PFSK-1 (cell line): ENCODE measurements around the gene IGFBP2.

ENCODE experiments used
- FOXP2 ChIP-seq: optimal IDR thresholded peaks from 2 replicates; pipeline ENCODE3; 2011; ENCODE audit warnings: borderline replicate concordance, control low read depth, inconsistent platforms; ENCODE audit not compliant: insufficient read depth; ENCODE audit errors: extremely low read length, extremely low read depth
- POLR2AphosphoS5 ChIP-seq: IDR thresholded peaks from 2 replicates; pipeline ENCODE4 v1.6.1; 2012; ENCODE audit warnings: low read depth, mild to moderate bottlenecking, control low read depth, low read length, moderate library complexity
- SIN3A ChIP-seq: IDR thresholded peaks from 2 replicates; pipeline ENCODE4 v1.6.1; 2012; ENCODE audit warnings: mild to moderate bottlenecking, low read length, moderate library complexity, borderline replicate concordance; ENCODE audit not compliant: insufficient read depth
- TAF1 ChIP-seq: IDR thresholded peaks from 2 replicates; pipeline ENCODE4 v1.6.1; 2012; ENCODE audit warnings: low read length, control low read depth, borderline replicate concordance; ENCODE audit not compliant: insufficient read depth
- TF ChIP-seq, protein P1 (sequence below), 2 experiments: IDR thresholded peaks; 2 replicates each; pipeline versions ENCODE4 v1.6.1 to v1.8.0; 2011 to 2012; ENCODE audit warnings: low read depth in 2 of 2, low read length in 2 of 2, control low read depth in 1 of 2, inconsistent platforms in 1 of 2, mild to moderate bottlenecking in 1 of 2, moderate library complexity in 1 of 2; ENCODE audit not compliant: insufficient read depth in 1 of 2

IGFBP2 gene

DNA sequence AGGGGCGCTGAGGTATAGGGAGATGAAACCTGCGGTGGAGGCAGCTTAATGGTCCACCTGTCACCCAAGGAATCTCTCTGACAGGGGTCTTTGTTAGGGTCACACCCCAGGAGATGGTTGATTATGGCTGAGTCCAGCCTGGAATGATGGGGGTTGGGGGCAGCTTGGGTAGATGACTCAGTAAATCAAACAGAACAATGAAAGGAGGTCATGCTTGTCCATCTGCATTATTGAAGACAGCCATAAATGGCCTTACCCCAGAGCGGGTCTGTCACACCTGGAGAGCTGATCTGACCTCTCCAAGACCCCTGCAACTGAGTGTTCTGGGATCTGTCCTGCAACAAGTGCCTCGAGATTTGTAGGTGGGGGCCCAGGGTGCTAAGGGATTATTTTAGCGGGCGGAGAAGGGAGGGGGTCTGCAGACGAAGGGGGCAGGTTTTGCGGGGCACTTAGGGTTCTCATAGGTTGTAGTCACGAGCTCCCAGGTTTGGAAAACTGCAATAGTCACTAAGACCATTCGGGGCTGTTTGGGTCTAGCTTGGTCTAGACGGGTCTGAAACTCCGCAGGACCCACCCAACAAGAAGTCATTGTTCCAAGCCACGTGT lies 771 bp upstream of the IGFBP2 start:
- TF ChIP-seq, protein P1, sequence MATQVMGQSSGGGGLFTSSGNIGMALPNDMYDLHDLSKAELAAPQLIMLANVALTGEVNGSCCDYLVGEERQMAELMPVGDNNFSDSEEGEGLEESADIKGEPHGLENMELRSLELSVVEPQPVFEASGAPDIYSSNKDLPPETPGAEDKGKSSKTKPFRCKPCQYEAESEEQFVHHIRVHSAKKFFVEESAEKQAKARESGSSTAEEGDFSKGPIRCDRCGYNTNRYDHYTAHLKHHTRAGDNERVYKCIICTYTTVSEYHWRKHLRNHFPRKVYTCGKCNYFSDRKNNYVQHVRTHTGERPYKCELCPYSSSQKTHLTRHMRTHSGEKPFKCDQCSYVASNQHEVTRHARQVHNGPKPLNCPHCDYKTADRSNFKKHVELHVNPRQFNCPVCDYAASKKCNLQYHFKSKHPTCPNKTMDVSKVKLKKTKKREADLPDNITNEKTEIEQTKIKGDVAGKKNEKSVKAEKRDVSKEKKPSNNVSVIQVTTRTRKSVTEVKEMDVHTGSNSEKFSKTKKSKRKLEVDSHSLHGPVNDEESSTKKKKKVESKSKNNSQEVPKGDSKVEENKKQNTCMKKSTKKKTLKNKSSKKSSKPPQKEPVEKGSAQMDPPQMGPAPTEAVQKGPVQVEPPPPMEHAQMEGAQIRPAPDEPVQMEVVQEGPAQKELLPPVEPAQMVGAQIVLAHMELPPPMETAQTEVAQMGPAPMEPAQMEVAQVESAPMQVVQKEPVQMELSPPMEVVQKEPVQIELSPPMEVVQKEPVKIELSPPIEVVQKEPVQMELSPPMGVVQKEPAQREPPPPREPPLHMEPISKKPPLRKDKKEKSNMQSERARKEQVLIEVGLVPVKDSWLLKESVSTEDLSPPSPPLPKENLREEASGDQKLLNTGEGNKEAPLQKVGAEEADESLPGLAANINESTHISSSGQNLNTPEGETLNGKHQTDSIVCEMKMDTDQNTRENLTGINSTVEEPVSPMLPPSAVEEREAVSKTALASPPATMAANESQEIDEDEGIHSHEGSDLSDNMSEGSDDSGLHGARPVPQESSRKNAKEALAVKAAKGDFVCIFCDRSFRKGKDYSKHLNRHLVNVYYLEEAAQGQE (IDR thresholded peaks at IDR 0.05; ENCODE audit: insufficient read depth in 1 of 2, low read depth in 2 of 2, low read length in 2 of 2) = no peak
- no peak for TF ChIP-seq FOXP2
- TF ChIP-seq POLR2AphosphoS5 = no peak
- no peak for TF ChIP-seq SIN3A
- no peak for TF ChIP-seq TAF1

DNA sequence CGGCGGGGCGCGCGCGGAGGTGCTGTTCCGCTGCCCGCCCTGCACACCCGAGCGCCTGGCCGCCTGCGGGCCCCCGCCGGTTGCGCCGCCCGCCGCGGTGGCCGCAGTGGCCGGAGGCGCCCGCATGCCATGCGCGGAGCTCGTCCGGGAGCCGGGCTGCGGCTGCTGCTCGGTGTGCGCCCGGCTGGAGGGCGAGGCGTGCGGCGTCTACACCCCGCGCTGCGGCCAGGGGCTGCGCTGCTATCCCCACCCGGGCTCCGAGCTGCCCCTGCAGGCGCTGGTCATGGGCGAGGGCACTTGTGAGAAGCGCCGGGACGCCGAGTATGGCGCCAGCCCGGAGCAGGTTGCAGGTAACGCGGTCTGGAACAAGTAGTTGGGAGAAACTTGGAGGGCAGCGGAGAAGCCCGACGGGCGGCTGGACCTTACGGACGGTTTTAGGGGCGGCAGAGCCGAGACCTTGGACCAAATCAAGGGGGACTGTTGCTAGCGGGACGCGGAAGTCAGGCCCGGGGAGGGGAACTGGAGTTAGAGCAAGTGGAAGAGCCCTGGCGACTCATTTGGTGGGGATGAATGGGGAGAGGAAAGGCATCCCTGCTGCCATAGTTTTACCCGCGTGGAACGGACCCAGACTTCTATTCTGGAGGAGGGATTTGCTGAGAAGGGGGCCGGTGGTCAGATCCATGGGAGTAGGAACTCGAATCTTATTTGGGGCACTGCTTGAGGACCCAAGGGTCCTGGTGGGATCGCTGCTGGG lies 573 bp downstream of the IGFBP2 start:
- TF ChIP-seq FOXP2 (no peak), TAF1 (no peak), SIN3A (no peak), POLR2AphosphoS5 (no peak)
- TF ChIP-seq, protein P1 (IDR thresholded peaks at IDR 0.05; ENCODE audit: insufficient read depth in 1 of 2, low read depth in 2 of 2, low read length in 2 of 2) = no peak

DNA sequence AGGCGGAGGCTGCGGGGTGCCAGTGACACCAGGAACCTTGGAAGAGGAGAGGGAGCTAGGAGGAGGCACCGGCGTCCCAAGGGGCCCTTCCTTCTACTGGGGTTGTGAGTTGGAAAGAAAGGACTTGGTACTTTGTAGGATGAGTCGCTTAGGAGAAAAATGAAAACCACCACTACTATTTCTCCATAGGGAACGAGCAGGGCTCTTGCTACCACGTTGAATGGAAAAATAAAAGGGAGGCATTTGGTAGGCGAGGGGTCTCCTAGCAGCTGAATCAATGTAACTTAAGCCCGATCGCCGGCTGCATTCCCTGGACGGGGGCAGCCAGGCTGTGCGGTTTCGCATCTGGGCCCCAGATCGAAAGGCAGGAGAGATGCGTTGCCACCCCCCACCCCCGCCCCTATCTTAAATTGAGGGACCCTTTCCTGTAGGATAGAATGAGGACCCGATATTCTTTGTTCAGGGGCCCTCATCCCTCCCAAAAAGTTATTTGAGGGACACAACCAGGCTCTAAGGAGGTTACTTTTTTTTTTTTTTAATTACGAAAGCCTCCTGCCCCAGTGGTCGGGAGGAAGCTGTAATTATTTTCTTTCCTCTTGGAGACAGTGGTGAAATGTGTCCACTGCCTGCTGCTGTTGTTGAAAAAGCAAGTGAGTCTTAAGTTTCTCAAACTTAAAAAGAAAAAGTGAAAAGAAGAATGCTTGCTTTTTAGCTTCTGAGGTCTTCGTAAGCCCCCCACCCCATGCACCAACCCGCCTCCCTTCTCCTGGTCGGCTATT lies 1.3 kb downstream of the IGFBP2 start:
- TF ChIP-seq POLR2AphosphoS5 (no peak), FOXP2 (no peak)

DNA sequence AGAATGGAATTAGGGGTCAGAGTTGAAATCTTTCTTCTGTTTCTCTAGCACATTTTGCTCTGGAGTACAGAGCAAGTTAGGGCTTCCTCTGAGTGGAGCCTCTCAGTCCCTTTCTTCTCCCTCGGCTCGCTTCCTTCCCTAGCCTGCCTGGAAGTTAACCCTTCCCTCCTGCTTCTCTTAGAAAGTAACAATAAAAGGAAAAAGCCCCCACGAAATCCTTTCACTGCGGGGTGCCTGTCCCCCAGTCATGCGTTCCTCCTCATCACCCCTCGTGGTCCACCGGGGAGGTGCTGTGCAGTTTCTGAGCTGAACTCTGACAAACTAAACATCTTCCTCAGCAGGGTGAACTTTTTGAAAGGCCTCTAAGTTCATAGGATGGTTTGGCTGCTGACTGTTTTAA lies 2.0 kb downstream of the IGFBP2 start:
- TF ChIP-seq TAF1 = no peak
- TF ChIP-seq, protein P1 (IDR thresholded peaks at IDR 0.05; ENCODE audit: insufficient read depth in 1 of 2, low read depth in 2 of 2, low read length in 2 of 2) = no peak
- no peak for TF ChIP-seq POLR2AphosphoS5
- no peak for TF ChIP-seq FOXP2
- TF ChIP-seq SIN3A = no peak

DNA sequence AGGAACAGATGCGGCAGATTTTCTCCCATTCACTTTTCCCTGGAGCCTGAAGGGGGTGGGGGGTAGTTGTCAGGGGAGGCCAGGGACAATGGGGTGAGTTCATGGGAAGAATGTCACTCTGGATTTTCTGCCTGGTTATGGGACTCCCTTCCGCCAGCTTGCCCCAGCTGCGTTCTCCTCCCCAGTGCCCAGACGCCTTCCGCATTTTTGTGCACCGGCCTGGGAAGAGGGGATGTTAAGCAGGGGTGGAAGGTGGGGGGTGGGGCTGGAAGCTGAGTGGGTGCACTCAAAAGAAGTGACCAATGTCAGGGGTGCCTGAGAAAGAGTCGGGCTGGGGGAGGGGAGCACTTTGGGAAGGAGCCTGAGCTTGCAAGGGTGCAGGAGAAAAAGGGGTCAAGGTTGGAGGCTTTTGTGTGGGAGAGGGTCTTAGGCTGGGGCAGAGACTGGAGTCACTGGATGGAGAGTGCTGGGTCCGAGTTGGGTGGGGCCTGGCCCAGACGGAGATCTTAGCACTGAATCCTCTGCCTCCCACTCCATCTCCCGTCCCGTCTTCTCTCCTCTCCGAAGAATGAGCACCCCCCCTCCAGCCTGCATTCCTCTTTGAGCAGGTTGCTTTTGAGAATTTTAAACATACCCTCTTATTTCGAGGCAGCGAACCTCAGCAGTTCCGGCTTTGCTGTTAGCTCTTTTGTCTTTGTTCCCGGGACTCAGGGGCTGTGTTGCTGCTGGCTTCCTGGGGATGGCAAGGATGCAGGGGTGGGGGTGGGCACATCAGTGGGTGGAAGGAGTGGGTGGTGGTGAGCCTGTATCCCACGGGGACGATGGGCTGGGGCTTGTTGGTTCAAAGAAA lies 2.7 kb downstream of the IGFBP2 start:
- no peak for TF ChIP-seq POLR2AphosphoS5
